Adipose tissue (tissue), 3 donors: Measurements from ENCODE around the gene PRKAG2. TPM values are rescaled to one million over a fixed set of nuclear protein-coding genes. Genes with fewer than 3 reads are reported as not detected.

Source experiments
- H3K27ac ChIP-seq: one replicate; pipeline ENCODE4 v1.5.1; 2013; ENCODE audit warnings: low read depth, low read length
- whole genome bisulfite sequencing, 3 donors: extraction: QIAGEN DNeasy Blood & Tissue Kit; methylation state at CpG; one replicate each; pipeline ENCODE4 v1.1.7; 2013; 5-methylcytosine and 5-hydroxymethylcytosine counted together
- polyA plus RNA-seq, 3 donors: library from polyadenylated mRNA; stranded (reverse); fragments of 200-250 nt; gene quantifications; one replicate each; pipeline ENCODE4 v1.2.3, GENCODE V29; 2013
- donor health status: healthy with polysubstance abuse.
- donor health status: Bipolar disorder and iron deficiency.
- donor health status: healthy.

PRKAG2 gene
- polyA plus RNA-seq, 3 donors = 8.1 to 23.1 (median 22.2) TPM

DNA sequence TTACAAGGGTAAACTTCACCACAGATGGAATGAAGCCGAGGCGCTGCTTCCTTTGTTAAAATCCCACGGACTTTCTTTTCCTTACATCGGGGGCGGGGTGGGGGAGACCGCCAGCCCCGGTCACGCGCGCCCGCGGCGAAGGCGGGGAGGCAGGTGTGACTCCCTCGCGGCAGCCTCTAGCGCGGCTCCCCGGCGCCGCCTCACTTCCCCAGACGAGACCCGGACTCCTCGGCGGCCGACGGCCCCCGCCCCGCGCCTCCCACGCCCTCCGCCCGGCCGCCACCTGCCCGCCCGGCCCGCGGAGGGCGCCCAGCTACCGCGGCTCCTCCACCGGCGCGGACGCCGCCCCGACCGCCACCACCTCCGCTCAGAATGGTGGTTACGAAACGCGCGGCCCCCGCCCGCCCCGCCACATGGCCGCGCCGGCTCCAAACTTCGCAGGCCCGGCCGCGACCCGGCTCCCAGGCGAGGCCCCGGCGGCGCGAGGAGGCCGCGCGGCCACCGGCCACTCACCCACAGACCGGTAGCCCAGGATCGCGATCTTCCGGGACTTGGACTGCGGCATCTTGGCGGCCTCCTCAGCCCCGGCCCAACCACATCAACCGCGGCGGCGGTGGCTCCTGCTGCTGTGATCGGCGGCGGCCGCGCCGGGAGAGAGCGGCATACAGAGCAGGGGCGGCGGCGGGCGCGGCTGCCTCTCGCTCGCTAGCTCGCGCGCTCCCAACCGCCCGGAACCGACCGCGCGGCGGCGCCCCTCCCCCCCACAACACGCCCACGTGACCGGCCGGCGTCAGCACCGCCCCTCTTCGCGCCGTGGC, 357.8 kb downstream of the PRKAG2 start:
- WGBS, 3 donors = 0% methylated on average over 64 to 105 of the region's 118 CpGs

DNA sequence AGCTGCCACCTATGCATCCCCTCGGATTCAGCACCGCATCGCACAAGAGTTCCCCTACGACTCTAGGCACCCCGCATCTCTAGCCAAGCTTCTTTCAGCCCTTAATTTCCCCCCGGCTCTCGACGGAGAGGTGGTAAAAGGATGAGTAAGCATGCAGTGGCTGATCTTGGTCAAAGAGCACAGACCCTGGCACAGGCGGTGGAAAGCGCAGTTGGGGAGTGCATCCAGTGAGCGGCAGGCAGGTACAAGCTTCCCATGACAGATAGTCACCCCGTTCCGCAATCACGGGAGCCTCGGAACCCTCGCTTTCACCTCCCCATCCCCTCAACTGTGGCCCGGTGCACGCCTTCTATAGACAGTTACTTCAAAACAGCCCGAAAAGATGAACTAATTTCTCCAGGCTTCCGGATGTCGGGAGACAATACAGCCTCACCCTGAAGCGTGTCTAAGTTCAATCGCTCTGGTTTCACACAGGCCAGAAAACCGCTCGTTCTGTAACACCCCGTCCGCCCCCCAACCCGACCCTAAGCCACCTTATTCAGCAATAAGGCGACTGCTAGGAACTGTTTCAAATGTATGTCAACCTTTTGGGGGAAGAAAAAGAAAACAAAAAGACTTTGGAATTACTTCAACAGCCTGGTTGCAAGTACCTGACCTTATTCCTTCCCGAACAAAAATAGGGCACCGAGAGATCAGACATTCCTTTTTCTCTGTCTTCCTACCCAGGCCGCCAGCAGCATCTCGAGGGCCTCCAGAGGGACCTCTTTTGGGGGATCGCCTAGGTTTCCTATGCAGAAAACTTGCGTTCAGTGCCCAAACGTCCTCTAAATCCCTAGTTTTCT, 358.6 kb downstream of the PRKAG2 start:
- WGBS, 3 donors = 1% methylated on average over 36 of the region's 36 CpGs
- peak overlapping the region; percentile 99 for H3K27ac ChIP-seq

More for the DNA sequence above, 357.8 kb downstream of the PRKAG2 start:
- peak overlapping the region; percentile 99 for H3K27ac ChIP-seq

DNA sequence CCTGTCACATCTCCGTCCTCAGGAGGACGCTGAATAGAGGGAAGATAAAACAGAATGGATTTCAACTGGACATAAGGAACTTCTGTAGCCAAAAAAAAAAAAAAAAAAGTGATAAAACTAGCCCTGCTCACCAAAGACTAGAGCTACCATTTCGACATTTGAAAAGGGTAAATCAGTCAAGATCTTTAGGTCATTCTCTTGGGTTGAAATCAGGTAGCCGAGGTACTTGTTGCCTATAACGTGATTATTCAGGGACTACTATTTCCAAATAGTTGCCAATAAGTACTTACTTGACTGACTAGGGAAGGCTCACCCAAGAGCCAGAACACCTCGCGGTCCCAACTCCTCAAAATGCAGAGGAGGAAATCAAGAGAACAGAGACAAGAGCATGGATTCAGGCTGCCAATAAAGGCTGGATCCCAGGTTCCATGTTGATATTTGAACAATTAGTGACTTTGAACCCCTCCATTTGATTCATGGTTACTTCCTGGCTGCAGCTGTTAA, 359.3 kb downstream of the PRKAG2 start:
- 69 to 75% (median 74%) methylated on average over 7 of the region's 7 CpGs for WGBS, 3 donors
- H3K27ac ChIP-seq = no peak overlapping the region

DNA sequence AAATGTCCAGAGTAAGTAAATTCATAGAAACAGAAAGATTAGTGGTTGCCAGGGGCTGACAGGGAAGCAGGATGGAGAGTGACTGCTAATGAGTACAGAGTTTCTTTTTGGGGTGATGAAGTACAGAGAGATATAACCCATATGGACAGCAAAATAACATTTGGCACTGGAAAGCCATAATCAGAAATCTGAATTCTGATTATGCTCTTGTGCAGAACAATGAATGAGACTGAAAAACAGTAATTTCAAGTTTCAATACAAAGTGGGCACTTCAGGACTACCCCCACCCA, 361.7 kb downstream of the PRKAG2 start:
- H3K27ac ChIP-seq = no peak overlapping the region

DNA sequence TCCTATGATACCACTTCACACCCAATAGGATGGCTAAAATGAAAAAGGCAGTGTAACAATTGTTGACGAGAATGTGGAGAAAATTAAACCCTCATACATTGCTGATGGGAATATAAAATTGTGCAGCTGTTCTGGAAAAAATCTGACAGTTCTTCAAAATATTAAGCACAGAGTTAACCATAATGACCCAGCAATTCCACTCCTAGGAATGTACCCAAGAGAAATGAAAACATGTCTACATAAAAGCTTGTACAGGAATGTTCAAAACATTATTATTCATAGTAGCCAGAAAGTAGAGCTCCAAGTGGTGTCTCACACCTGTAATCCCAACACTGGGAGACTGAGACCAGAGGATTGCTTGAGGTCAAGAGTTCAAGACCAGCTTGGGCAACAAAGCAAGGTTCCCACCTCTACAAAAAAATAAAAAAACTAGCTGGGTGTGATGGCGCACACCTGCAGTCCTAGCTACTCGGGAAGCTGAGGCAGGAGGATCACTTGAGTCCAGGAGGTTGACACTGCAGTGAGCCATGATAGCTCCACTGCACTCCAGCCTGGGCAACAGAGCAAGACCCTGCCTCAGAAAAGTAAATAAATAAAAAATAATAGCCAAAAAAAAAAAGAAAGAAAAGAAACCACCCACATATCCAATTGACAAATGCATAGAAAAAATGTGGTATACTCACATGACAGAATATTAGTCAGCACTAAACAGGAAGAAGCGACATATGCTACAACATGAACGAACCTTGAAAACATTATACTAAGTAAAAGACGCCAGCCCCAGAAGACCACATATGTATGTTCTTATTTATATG, 362.2 kb downstream of the PRKAG2 start:
- H3K27ac ChIP-seq = no peak overlapping the region
- WGBS, 3 donors = 87 to 93% (median 88%) methylated on average over 6 of the region's 6 CpGs

DNA sequence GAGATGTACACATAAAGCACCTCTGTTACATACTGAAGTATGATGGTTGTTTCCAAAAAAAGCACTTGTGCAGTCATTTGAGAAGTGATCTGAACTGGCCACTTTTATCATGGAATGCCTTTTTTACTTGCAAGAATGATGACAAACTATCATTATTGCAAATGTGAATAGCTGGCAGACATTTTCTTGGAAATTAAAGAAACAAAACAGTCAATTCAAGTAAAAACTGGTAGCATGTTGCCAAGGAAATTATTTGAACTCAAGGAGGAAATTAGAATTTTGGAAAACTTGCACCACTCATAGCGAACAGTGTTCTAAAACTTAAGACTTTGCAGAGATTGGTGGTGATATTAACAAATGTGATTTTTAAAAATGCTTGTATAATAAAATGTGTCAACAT, 363.8 kb downstream of the PRKAG2 start:
- 88 to 95% (median 92%) methylated on average over 1 of the region's 1 CpG for WGBS, 3 donors
- H3K27ac ChIP-seq = no peak overlapping the region

DNA sequence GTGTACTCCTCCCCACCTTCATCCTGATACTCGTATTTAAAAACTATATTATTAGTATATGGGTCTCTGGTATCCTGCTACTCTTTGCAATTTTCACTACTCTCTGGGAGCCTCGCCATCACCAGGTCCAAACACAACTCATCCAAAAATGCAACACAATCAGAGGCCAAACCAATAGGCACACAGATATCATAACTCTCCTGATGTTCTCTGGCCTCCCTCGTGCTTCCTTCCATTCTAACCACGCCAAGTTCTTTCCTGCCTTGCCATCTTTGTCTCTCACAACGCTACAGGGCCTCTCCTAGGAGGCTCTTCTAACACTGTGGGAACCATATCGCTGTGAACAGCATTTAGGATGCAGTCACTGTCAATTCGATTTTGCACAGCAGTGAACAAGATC, 364.6 kb downstream of the PRKAG2 start:
- WGBS, 3 donors = 61 to 82% (median 64%) methylated on average over 7 of the region's 7 CpGs
- no peak overlapping the region for H3K27ac ChIP-seq

DNA sequence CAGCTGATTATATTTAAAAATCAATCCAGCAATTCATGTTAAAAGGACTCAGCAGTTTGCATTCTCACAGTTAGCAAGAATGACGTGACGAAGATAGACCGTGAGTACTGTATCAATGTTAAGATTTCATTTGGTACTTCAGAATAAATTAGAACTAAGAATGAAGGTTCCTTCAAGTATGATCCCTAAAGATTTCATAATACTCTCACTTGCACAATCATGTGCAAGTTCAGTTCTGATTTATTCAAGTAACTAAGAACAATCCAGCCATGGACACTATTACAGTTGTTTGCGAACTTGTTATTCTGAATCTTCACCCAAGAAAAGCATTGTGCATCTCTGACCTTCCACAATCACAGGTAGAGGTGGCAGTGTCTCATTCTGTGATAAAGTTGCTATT, 365.0 kb downstream of the PRKAG2 start:
- 65 to 79% (median 77%) methylated on average over 4 of the region's 4 CpGs for WGBS, 3 donors
- H3K27ac ChIP-seq = no peak overlapping the region

DNA sequence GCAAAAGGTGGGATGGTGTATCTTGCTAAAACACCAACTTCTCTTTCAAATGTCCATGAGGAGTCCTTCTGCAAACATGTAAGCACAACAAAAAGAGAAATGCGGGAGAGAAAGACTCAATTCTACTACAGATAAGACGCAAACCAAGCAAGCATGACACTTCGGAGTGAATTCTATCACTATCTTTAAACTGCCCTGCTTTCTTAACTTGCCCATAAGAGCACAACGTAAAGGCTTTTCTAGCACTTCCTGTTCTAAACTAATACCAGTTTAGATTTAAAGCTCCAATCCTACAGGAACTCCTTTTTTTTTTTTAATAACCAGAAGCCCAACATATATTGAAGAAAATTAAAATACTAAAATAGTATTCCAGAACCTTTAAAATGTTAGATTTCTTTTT, 365.6 kb downstream of the PRKAG2 start:
- H3K27ac ChIP-seq = no peak overlapping the region
- 81 to 86% (median 83%) methylated on average over 4 of the region's 4 CpGs for whole genome bisulfite sequencing, 3 donors

DNA sequence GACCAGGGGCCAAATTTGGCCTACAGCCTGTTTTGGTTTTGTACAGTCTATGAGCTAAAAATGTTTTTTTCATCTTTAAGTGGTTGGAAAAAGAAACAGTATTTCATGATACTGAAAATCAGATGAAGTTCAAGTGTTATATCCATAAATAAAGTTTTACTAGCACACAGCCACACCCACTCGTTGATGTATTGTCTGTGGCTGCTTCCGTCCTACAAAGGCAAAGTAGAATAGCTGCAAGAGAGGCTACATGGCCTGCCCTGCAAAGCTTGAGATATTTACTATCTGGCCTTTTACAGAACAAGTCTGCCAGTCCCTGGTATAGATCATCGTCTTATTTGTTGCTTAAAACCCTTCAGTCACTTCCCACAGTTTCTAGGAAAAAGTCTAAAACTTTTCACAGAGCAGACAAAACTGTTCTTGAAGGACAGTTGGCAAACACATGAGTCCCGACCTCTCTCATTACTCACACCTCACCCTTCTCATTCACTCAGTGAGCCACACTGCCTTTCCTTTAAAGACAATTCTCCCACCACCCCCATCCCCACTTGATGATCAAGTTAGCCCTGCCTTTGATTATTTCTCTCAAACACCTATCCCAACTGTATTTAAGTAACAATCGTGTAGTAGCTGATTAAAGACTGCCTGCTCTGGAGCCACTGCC, 367.1 kb downstream of the PRKAG2 start:
- H3K27ac ChIP-seq = no peak overlapping the region
- 72 to 73% (median 73%) methylated on average over 5 of the region's 5 CpGs for WGBS, 3 donors

DNA sequence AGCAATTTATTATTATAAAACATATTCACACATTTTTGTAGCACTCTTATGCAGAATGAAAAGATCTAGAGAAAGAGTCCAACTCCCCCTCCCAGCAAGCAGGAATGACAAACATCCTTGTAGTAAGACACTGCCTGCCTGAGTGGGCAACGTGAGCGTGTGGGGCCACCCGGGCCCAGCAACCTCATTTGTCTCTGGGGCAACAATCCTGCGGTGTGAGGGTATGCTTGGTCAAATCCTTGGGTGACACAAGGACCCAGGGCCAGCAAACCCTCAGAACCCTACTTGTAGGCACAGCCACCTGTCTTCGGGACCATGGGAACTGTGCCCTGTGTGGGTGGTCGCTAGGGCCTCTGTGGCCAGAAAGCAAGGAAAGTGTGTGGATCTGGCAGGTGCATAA, 367.9 kb downstream of the PRKAG2 start:
- no peak overlapping the region for H3K27ac ChIP-seq
- 89 to 93% (median 91%) methylated on average over 6 of the region's 6 CpGs for WGBS, 3 donors

DNA sequence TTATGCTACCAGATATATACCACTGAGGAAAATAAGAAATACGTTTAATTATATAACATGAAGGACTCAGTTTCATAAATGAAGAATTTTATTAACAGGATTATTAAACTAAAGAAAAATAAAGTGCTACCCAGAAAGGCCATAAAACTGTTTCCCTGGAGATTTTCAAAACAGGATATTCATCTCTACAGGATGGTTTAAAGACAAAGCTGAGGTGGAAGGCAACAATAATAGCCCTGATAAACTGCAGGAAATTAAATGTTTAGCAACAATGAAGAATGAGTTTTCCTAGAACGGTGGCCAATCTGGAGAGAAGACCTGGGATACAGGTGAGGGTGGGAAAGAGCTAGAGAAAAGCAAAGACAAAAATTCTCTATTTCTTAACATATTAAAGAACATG, 369.1 kb downstream of the PRKAG2 start:
- no peak overlapping the region for H3K27ac ChIP-seq
- 62 to 77% (median 64%) methylated on average over 2 of the region's 2 CpGs for WGBS, 3 donors

DNA sequence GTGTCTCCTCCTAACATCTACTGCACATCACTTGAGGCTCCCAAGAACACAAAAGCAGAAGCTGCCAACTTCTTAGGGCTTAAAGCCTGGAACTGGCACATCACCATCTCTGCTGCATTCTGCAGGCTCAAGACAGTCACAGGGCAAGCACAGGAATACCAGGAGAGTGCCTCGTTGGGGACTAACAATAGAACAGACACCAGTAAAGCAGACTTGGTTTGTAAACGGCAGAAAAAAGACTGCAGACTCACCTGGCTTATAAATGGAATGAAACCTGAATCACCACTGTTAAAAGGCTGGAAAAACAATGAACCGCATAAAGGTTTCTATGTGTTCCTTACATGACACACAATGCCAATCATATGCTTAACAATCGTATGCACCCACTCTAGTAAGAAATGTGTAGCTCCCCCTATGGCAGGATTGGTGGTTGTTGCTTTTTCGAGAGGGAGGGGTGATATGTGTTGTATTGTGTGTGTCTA, 370.0 kb downstream of the PRKAG2 start:
- H3K27ac ChIP-seq = no peak overlapping the region
- WGBS, 3 donors = 55 to 69% (median 66%) methylated on average over 5 of the region's 5 CpGs

Other genes with a start within 250 kb of the PRKAG2 start
- not detected for gene GALNTL5, start 79.3 kb upstream of the PRKAG2 start, polyA plus RNA-seq
- 10 to 100 TPM; 21.7 to 40.9 (median 24.6) TPM for gene GALNT11, start 148.6 kb upstream of the PRKAG2 start, polyA plus RNA-seq